HG02852 (cell line): ENCODE results near the gene ALKBH8.
"Not testable (repeated sequence)": the region's sequence is repeated elsewhere in the genome, so short reads cannot be mapped to it uniquely, and the experiment has no call there.

Source experiments
- ATAC-seq: cut with Tn5 transposase; IDR thresholded peaks from one replicate; pipeline ENCODE4 v1.9.1; 2021; ENCODE audit warnings: mild to moderate bottlenecking, moderate library complexity; ENCODE audit not compliant: unreplicated experiment

Gene ALKBH8

GRCh38 chr11:107565219-107565937 lies at the start of gene ALKBH8:
ALKBH8 (minus strand) TSS chr11:107565735; CDS start chr11:107560893, 4,842 bp downstream.
- ATAC-seq, result peak; percentile 76

- ATAC-seq, result no peak
Observed at GRCh38 chr11:107612445-107612844, 46.9 kb upstream of the ALKBH8 start.

GRCh38 chr11:107609400-107610218 lies 44.1 kb upstream of the ALKBH8 start:
- ATAC-seq, result no peak

GRCh38 chr11:107608809-107609208 lies 43.3 kb upstream of the ALKBH8 start:
- ATAC-seq, result no peak

GRCh38 chr11:107606141-107606540 lies 40.6 kb upstream of the ALKBH8 start:
- no peak for ATAC-seq

GRCh38 chr11:107605061-107606006 lies 39.8 kb upstream of the ALKBH8 start:
- ATAC-seq, result no peak

- ATAC-seq, result peak; percentile 65
Observed at GRCh38 chr11:107598225-107599139, 32.9 kb upstream of the ALKBH8 start.

- ATAC-seq, result no peak
Observed at GRCh38 chr11:107594736-107595135, 29.2 kb upstream of the ALKBH8 start.

GRCh38 chr11:107593951-107594350 lies 28.4 kb upstream of the ALKBH8 start:
- no peak for ATAC-seq

- no peak for ATAC-seq
Observed at GRCh38 chr11:107592813-107593212, 27.3 kb upstream of the ALKBH8 start.

- ATAC-seq, result no peak
Observed at GRCh38 chr11:107592231-107592590, 26.7 kb upstream of the ALKBH8 start.

- peak; percentile 41 for ATAC-seq
Observed at GRCh38 chr11:107591378-107592230, 26.1 kb upstream of the ALKBH8 start.

GRCh38 chr11:107590460-107591377 lies 25.2 kb upstream of the ALKBH8 start, which contains the start of gene ELMOD1:
ELMOD1 (plus strand) TSS chr11:107591147; CDS start chr11:107618190, 27,043 bp downstream.
- peak; percentile 67 for ATAC-seq

GRCh38 chr11:107587306-107587979 lies 21.9 kb upstream of the ALKBH8 start:
- ATAC-seq, result no peak

- no peak for ATAC-seq
Observed at GRCh38 chr11:107583629-107584195, 18.2 kb upstream of the ALKBH8 start.

GRCh38 chr11:107581147-107581546 lies 15.6 kb upstream of the ALKBH8 start:
- no peak for ATAC-seq

- ATAC-seq, result not testable (repeated sequence)
Observed at GRCh38 chr11:107579169-107579568, 13.6 kb upstream of the ALKBH8 start.
